GM18502 (cell line): ENCODE data around the gene RHOA.
"Not testable (repeated sequence)": the region's sequence is repeated elsewhere in the genome, so short reads cannot be mapped to it uniquely, and the experiment has no call there.

ENCODE experiments used
- ATAC-seq: cut with Tn5 transposase; IDR thresholded peaks from one replicate; pipeline ENCODE4 v1.9.1; 2021; ENCODE audit warnings: mild to moderate bottlenecking; ENCODE audit not compliant: unreplicated experiment, poor library complexity

Gene RHOA

DNA sequence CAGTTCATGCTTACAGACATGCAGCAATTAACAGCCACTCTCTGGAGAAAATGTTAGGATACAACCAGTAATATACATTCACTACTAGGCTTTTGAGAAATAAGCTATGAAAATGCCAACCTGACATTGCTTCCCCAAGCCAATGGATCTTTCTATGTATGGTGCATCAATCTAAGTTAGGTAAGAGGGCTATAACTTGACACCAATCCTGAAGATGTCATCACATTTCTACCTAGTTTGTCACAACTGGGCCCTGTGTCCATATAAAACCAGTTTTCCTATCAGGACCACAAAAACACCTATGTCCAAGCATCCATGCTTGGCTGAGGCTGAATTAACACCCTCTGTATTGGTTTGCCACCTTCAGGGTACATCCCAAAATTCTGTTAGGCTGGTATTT is 39.8 kb downstream of the RHOA start:
- ATAC-seq, result no peak

DNA sequence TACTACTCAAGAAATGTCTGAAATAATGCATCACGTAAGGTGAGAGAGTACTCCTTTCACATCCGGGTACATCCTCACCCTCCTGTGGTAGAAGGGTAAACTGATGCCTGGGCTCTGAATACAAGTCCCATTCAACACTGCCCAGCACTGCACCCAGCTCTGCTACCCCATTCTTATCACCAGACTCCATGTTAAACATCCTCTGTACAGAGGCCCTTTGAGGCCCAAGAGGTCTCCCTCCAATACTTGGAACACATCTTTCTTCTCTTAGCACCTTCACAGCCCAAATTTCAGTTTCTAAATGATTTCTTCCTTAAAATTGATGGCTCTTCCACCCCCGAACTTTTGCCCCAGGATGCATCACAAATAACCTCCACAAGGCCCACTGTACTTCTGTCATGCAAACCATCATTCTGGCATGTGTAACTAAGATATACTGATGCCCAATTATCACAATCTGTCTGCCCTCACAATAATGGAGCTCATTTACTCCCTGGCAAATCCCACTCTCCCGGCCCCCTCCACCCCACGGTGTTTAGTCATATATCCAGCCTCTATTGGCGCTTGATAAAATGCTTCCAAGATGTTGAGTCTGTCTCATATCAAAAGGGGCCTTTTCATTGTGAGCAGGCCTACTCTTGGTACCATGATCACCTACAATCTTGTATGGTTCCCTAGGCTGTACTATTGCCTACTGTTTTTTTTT is 41.0 kb downstream of the RHOA start:
- no peak for ATAC-seq

DNA sequence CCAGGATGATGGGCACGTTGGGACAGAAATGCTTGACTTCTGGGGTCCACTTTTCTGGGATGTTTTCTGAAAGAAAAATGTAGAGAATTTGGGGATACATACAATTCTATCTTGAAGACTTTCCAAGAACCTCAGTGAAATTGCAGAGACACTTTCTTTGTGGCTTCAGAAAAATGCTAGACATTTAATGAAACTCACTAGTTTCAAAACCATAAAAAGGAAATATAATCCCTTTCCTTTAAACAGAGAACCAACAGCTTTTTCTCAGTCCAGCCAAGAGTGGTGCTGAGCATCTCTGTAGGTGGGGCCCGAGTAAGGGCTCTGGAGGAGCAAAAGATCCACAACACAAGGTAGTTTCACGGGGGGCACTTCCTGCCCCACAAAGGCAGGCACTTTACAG is 49.2 kb downstream of the RHOA start:
- no peak for ATAC-seq

DNA sequence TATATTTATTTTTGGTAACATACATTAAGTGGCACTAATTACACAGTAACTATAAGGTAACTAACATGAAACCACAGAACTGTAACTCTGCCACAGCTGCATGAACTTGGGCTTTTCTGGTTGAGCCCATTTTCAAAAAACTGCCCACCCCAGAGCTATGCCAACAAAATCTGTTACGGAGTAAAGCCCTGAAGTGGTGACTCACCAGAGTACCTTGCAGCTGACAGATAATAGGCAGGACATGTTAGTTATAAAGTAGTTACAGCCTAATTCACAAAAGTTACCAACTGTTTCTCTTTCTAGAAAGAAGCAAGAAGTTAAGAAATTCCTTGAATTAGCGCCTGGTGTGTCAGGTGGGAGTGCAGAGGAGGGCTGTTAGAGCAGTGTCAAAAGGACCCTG is 52.2 kb downstream of the RHOA start:
- ATAC-seq, result no peak

DNA sequence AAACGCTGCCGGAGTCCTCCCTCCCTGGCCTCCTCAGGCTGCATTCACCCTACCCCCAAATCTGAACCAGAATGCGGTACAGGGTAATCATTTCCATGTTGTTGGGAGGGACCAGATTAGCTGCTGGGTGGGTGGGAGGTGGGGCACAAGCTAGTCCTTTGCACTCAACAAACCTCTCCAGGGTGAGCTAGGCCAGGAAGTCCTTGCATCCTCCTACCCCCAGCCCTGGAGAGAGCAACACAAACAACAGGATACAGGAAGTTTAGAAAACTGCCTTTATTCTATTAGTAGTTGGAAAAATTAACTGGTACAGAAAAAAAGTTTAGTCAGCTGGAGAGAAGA is 52.9 kb downstream of the RHOA start:
- no peak for ATAC-seq

DNA sequence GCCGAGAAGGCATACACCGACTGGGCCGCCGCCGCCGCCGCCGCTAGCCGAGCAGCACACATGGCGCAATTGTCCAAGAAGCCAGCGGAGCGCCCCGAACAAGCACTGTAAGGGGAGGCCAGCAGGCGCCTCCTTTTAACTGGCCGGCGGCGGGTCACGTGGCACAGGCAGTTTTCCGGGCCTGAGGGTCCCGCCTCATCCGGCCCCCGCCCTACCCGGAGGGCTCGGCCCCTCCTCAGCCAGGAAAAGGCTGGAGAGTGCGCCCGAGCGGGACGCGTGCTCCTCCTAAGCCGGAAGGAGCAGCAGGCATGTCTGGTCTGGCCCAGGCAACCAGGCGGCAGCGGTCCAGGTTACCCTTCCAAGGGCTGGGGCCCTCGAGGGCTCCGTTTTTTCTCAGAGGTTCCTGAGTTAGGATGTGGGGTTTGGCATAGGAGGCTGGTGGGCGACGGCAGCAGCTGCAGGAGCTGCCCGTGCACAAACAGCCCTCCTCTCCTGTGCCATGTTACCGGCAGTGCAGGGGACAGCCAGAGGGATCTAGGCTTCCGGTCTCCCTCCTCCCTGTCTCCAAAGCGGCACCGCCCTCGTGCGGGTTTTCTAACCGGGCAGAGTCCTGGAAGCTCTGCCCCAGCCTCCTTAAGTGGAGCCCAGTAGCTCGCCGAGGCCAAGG is 53.4 kb downstream of the RHOA start, which contains the start of gene GPX1:
Gene GPX1 (minus strand): TSS at position 137 of the 667 bp plus-strand sequence. CDS start 75 bp downstream, at position 62.
- ATAC-seq, result peak; percentile 78

DNA sequence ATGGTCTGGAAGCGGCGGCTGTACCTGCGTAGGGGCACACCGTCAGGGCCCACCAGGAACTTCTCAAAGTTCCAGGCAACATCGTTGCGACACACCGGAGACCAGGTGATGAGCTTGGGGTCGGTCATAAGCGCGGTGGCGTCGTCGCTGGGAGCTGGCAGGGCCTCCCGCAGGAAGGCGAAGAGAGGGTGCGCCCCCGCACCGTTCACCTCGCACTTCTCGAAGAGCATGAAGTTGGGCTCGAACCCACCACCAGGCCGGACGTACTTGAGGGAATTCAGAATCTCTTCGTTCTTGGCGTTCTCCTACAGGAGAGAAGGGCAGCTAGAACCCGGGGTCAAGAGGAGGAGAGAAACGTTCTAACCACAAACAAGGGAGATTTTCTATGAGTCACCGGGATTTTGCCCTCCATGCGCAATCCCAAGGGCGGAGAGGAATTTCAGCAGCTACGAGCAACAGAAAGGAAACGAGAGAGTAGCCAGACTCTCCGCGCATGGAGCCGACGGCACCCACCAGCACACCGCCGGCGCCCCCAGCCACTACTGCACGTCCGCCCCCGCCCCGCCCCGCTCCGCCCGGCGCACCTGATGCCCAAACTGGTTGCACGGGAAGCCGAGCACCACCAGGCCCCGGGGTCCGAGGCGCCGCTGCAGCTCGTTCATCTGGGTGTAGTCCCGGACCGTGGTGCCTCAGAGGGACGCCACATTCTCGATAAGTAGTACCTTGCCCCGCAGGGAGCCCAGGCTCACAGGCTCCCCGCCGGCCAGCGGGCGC is 54.1 kb downstream of the RHOA start:
- peak; percentile 23 for ATAC-seq

DNA sequence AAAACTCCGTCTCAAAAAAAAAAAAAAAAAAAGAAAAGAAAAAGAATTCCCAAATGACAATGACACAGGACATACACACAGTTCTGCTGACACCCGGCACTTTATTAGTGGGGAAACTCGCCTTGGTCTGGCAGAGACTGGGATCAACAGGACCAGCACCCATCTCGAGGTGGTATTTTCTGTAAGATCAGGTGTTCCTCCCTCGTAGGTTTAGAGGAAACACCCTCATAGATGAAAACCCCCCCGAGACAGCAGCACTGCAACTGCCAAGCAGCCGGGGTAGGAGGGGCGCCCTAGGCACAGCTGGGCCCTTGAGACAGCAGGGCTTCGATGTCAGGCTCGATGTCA is 54.7 kb downstream of the RHOA start:
- not testable (repeated sequence) for ATAC-seq

DNA sequence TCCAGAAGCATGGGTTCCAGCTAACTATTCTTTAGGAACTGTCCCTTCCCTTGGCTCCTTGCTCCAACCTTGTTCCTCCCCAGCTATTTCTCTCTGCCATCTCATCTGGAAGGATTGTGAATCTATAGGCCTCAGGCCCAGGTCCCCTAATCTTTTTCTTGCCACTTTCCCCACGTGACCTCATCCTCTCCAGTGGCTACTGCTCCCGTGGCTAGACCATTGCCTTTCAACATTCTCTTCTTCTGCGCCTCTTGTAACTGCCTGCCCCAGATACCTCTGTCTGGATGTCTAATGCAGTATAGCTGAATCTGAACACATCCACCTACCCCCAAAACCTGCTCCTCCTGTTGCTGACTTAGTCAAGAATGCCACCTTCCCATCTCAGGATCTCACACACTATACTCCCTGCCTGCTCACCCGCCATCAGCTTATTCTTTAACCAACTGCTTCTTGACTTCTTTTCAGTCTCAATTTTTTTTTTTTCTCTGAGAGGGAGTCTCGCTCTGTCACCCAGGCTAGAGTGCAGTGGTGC is 58.8 kb downstream of the RHOA start:
- no peak for ATAC-seq

DNA sequence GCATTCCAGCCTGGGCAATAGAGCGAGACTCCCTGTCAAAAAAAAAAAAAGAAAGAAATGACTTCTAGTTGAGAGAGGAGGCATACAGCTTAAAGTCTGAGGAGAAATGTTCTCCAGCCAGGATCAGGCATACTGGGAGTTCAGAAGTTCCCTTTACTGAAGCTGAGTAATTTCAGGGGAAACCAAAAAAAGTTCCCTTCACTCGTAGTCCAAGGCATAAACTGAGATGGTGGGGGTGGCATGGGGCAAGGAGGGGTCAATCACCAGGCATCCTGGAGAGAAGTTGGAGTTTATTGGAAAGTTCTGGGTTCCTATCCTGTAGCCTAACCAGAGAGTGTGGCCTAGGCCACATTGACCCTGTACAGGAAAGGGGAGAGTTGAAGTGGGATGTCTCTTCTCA is 59.5 kb downstream of the RHOA start:
- ATAC-seq, result no peak

DNA sequence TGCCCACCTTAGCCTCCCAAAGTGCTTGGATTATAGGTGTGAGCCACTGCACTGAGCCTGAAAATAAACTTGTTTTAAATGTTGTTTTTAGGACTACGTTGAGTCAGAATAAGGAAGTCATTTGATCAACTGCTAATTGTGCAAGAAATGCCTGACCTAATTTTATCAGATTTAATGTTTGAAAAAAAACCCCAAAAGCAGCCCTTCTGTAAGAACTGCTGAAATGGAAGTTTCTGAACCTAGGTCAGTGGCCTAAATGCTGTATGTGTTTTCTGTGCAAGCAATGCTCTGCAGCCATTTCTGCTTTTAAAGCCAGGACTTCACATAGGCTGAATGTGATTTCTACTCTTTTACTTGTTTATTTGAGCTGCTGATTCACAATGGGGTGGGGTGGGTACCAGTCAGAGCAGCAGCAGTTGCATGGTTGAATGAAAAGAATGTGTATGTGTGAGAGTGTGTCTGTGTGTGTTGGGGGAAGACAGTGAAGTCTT is 60.2 kb downstream of the RHOA start:
- ATAC-seq, result no peak

DNA sequence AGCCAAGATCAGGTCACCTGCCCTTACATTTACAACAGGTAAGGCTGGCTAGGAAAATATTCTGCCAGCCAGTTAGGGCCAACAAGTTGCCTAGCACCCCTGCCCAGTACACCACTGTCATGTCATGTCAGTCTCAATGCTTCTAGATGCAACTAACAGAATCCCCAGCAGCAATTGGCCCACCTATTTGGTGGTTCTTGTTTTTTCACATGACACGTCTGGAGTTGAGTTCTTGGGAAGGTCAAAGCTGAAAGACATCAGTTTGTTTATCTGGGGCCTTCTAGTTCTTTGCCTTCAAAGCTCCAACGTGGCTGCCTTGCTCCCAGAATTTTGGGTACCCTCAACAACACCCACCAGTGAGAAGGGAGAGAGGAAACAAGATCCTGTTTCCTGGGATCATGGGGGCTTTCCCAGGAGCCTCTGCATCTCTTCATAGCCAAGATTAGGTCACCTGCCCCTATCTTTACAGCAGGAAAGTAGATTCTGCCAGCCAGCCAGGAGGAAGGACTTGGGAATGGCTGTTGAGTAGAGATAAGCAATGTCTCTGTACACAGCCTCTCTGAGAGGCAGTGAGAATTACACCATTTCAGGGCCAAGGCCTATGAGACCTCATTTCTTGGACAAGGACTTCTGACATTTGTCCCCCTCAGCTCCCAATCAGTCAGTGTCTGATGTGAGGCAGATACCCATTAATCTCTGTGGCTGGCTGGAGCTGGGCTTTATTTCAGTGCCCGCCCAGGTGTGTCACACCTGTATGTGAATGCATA is 62.2 kb downstream of the RHOA start:
- ATAC-seq, result no peak

DNA sequence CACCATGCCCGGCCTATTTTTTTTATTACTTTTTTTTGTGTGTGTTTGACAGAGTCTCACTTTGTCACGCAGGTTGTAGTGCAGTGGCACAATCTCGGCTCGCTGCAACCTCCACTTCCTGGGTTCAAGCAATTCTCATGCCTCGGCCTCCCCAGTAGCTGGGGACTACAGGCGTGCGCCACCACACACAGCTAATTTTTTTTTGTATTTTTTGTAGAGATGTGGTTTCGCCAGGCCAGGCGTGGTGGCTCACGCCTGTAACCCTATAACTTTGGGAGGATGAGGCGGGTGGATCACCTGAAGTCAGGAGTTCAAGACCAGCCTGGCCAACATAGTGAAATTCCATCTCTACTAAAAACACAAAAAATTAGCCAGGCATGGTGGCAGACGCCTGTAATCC is 63.4 kb downstream of the RHOA start:
- ATAC-seq, result not testable (repeated sequence)

DNA sequence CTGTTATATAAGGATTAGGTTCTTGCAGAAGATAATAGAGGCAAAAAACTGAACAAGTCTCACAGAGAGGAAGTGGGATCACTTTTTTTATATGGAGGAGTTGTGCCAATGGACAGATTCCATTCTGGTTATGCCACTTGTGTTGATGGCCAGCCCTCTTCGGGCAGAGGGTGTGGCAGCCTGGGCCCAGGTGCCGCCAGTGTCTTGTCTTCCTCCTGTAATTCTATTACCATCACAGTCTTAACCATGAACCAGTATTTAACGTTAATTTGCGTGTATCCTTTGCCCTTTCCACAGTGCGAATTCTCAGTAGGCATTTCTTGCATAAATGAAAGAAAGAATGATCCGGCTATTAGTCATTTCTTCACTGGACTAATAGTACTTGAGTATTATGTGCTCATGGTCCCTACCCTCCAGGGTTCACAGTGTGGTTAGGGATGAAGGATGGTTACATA is 65.0 kb downstream of the RHOA start:
- ATAC-seq, result no peak

DNA sequence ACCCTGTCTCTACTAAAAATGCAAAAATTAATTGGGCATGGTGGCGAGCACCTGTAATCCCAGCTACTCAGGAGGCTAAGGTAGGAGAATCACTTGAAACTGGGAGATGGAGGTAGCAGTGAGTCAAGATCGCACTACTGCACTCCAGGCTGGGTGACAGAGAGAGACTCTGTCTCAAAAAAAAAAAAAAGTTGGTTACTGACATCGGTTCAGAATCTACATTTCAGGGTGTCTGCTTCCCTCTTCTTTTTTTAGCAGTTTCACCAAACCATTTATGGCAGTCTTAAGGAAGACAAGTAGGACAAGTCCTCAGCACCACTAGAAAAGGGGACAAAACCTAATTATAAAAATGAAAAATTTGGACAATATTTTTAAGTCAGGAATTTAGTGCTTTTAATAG is 68.6 kb downstream of the RHOA start:
- ATAC-seq, result no peak

DNA sequence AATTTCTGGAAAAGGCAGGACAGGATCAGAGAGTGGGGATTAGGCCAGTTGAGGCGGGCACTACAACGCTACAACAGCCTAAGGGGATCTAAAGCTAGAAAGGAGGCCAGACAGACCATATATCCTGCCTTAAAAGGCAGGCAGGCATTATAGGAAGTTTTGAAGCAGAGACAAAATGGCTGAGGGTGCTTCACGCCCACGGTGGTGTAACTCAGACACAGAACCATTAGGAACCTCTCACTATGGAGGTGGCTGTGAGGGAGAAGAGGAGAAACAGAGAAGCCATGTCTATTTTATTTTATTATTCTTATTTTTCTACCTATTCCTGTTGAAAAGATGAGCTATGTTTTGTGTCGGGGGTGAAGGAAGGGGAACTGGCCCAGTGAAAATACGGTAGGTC is 69.8 kb downstream of the RHOA start:
- no peak for ATAC-seq

DNA sequence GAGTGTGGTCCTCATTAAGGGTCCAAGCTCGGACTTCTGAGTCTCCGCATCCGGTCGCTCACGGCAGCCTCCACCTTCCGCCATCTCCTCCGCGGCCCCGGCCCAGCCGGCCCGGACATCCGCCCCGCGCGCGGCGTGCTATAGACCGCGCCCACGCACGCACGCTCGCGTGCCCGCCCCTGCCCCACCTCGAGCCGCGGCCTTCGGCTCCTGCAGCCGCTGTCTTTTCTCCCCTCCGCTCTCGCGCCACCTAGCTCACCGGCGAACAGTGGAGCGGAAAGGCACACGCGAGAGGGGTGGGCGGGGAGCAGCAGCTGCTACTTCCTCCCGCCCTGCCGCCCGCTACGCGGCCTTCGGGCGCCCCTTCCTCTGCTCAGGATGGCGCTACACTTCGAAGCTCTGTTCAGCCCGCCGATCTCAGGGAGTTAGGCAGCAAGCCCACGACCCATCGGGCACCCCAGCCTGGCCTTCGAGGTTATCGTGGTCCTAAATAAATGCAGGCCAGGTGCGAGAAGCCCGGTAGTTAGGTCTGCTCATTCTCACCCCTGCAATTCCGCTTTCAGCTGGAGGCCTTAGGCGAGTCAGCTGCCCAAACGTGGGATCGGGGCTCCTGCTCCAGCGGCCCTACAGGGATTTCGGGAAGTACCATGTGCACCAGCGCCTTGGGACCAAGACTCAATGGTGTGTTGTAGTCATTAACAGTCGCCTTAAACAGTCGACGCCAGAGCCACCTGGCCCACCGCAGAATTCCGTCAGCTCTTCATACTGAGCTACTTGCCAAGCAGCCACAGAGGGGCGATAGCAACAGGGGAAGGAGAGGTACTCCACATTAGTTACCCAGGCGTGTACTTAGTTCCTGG is 71.6 kb downstream of the RHOA start, which contains the start of gene USP4:
Gene USP4 (minus strand): TSS at position 113 of the 860 bp plus-strand sequence. CDS start 29 bp downstream, at position 84.
- peak; percentile 80 for ATAC-seq

DNA sequence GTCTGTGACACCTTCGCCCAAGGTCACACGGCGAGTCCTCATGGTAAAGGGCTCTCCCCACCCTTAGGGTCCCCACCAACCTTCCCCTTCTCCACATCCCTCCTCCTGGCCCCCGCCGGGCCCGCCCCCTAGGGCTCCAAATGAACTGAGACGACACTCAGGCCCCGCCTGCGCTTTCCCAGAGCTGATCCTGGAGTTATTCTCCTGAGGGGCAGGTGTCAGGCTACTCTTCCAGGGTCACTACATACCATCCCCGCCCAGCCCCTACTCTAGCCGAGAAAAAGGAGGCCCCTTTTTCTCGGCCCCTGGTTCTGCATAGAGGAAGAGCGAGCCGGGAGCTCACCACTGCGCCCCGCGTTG is 72.2 kb downstream of the RHOA start:
- no peak for ATAC-seq

DNA sequence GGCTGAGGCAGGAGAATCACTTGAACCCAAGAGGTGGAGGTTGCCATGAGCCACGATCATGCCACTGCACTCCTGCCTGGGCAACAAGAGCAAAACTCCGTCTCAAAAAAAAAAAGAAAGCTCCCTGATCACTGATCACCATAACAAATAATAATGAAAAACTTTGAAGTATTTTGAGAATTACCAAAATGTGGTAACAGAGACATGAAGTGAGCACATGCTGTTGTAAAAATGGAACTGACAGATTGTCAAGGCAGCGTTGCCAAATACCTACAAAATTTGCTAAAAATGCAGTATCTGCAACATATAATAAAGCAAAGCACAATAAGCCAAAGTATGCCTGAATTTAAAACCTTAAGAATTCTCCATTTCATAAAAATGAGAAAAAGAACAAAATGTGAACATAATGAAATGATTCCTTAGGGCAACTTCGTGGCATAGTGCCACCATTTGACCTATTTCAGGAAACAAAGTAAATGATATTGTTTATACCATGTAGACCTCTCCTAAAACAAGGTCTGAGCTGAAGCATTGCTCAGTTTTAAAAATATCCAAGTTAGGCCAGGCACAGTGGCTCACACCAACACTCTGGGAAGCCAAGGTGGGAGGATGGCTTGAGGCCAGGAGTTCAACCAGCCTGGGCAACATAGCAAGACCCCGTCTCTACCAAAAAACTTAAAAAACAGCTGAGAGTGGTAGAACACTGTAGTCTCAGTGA is 77.7 kb downstream of the RHOA start:
- ATAC-seq, result no peak
